LNCAP (cell line): ENCODE results near the gene TIPARP.

Source experiments
- TF ChIP-seq, protein P1 (sequence below): fragments of 450-650 bp; IDR thresholded peaks from 2 replicates; pipeline ENCODE4 v1.5.1; 2017; ENCODE audit warnings: mild to moderate bottlenecking

Gene TIPARP

DNA sequence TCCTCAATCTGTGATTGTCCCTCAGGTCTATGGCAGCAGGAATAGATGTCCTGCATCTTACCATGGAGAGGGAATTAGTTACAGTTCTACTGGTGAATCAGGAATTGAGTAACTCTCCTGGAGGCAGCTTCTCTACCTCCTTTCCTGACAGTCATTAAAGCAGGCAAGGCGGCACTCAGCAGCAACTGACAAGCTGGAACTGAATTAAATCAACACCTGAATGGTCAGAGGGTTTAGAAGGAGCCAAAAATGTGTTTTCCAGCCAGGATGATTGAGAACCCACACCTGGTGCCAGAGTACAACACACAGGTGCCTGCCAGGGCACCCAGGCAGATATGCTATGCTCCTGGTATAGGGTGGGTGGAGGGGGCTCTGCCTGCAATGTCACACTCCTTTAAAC, 43.1 kb upstream of the TIPARP start:
- TF ChIP-seq, protein P1, sequence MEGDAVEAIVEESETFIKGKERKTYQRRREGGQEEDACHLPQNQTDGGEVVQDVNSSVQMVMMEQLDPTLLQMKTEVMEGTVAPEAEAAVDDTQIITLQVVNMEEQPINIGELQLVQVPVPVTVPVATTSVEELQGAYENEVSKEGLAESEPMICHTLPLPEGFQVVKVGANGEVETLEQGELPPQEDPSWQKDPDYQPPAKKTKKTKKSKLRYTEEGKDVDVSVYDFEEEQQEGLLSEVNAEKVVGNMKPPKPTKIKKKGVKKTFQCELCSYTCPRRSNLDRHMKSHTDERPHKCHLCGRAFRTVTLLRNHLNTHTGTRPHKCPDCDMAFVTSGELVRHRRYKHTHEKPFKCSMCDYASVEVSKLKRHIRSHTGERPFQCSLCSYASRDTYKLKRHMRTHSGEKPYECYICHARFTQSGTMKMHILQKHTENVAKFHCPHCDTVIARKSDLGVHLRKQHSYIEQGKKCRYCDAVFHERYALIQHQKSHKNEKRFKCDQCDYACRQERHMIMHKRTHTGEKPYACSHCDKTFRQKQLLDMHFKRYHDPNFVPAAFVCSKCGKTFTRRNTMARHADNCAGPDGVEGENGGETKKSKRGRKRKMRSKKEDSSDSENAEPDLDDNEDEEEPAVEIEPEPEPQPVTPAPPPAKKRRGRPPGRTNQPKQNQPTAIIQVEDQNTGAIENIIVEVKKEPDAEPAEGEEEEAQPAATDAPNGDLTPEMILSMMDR: no peak

GRCh38 chr3:156632601-156633000, 41.8 kb upstream of the TIPARP start:
- TF ChIP-seq, protein P1: no peak

- TF ChIP-seq, protein P1: no peak
Observed at GRCh38 chr3:156633335-156633734, 41.1 kb upstream of the TIPARP start.

GRCh38 chr3:156635034-156635433, 39.4 kb upstream of the TIPARP start:
- TF ChIP-seq, protein P1: no peak

DNA sequence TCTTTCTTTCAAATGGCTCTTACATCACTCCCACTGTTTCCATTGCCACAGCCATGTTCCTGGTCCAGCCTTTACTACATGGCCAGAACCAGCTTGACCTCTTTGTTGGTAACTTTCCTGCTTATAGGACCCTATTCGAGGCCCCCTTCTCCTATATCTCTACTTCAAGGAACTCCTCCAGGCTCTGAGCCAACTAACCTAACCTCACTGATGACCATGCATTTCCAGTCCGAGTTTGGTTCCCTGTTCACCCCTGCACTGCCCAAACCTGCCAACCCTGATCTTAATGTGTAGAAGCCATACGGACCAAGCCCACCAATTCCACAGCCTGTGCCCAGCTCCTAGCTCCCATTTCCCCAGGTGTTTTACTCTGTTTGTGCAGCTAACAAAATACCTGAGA, 38.4 kb upstream of the TIPARP start:
- TF ChIP-seq, protein P1: no peak

DNA sequence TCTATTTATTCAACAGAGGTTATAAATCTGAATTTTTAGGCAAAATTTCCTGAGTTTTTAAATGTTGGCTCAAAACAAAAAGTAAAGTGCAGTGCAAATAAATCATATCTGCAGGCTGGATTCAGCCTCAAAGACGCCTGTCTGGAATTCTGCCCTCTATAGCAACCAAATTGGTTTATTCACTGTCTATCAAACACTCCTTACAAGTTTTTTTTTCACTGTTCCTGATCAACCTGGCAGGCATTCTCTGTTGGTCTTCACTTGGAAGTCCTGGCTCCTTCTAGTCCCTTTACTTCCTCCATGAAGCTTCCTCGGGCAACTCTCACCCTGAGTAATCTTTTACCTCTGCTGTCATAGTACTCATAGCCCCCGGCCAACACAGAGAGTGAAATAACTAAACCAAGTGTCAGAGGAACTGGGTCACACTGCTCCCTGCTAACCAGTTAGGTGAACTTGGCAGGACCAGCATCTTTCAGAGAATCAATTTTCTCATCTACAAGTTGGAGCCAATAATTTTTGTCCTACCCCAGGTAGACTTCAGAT, 36.8 kb upstream of the TIPARP start:
- TF ChIP-seq, protein P1: no peak

DNA sequence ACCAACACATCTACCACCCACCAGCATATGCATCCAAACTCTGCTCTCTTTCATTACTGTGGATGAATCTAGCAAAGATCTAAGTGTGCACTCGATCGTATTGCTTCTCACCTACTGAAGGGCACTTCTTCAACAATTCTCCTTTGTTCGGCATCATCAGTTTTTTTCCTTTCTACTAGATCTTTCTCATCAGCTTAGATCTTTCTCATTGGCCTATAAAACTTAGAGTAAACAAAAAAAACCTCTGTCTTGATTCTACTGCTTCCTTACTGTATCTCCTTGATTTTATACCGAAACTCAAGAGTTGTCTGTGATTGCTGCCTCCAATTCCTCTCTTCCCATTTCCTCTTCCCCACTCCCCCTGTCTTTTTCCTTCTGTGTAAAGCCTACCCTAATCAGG, 36.1 kb upstream of the TIPARP start:
- TF ChIP-seq, protein P1: no peak

- TF ChIP-seq, protein P1: no peak
Observed at GRCh38 chr3:156639414-156640023, 34.9 kb upstream of the TIPARP start.
